ENCODE measurements around the gene MAP3K9.

The MAP3K9 gene

DNA sequence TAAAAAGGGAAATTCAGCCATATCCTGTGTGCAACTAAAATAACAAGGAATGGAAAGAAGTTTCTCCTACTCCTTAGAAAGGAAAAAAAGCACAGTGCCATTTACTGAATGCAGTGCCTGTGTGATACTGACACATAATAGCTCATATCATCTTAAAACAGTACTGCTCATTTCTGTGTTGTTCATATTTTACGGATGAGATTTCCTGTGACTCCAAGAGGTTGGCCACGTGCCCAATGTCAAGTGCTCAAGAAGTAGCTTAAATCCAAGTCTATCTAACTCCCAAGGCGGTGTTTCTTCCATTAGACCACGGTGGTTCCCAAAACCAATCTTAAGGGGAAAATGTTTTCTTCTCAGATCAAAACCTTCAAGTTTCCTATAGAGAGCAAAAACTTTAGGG is 20.0 kb downstream of the MAP3K9 start:
- no peak overlapping the region for H3K9ac ChIP-seq (ENCODE audit: low read depth in 1 of 2, low read length in 2 of 2)
- no peak overlapping the region for H3K27ac ChIP-seq (ENCODE audit: low read depth, low read length)
- no peaks in the 10 kb centered on the region for H3K4me1 ChIP-seq (ENCODE audit: control insufficient read depth in 1 of 2, insufficient read depth in 2 of 2, low read length in 2 of 2)
- no peaks in the 10 kb centered on the region for H3K9me3 ChIP-seq (ENCODE audit: control insufficient read depth in 1 of 2, low read length in 2 of 2)
- H3K27me3 ChIP-seq (ENCODE audit: control insufficient read depth in 1 of 2, insufficient read depth in 2 of 2, low read length in 2 of 2) = no peaks in the 10 kb centered on the region
- peaks cover 0 to 25% of the 10 kb centered on the region in 2 donors for H3K36me3 ChIP-seq (ENCODE audit: control insufficient read depth in 1 of 2, insufficient read depth in 2 of 2, low read length in 2 of 2)
- no peak overlapping the region for H3K4me3 ChIP-seq (ENCODE audit: low read depth in 1 of 2, low read length in 2 of 2)

DNA sequence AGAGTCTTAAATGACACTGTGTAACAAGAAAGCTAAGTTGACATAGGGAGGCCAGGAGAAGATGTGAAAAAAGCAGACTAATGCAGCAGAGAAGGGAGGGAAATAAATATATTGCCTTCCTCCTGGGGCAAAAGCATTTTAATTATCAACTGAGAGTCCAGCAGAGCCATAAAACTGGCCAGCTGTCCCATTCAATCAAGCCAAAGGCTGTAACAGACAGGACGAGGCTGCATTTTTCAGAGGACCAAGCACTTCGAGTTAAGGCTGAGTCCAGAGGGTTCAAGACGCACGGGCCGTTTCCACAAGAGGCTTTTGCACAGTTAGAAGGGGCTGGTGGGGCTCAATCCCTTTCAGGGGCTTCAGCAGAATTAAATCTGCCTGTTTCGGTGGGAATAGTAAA is 20.4 kb downstream of the MAP3K9 start:
- H3K4me1 ChIP-seq (ENCODE audit: control insufficient read depth in 1 of 2, insufficient read depth in 2 of 2, low read length in 2 of 2) = no peaks in the 10 kb centered on the region
- no peaks in the 10 kb centered on the region for H3K27me3 ChIP-seq (ENCODE audit: control insufficient read depth in 1 of 2, insufficient read depth in 2 of 2, low read length in 2 of 2)
- no peak overlapping the region for H3K27ac ChIP-seq (ENCODE audit: low read depth, low read length)
- no peak overlapping the region for H3K4me3 ChIP-seq (ENCODE audit: low read depth in 1 of 2, low read length in 2 of 2)
- H3K9me3 ChIP-seq (ENCODE audit: control insufficient read depth in 1 of 2, low read length in 2 of 2) = no peaks in the 10 kb centered on the region
- H3K36me3 ChIP-seq (ENCODE audit: control insufficient read depth in 1 of 2, insufficient read depth in 2 of 2, low read length in 2 of 2) = peaks cover 0 to 25% of the 10 kb centered on the region in 2 donors
- no peak overlapping the region for H3K9ac ChIP-seq (ENCODE audit: low read depth in 1 of 2, low read length in 2 of 2)

DNA sequence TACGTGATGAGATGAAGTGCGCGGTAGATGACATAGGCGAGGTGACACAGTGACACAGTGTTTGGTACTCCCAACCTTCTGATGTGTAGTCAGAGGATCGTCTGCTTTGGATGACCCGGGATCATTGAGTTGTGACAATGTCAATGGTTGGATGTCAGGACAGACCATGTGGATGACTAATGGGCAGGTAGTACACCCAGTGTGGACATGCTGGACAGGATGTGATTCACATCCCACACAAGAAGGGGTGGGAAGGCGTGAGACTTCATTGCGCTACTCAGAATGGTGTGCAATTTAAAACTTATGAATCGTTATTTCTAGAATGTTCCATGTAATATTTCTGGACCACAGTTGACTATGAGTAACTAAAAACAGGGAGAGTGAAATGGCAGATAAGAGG is 23.8 kb downstream of the MAP3K9 start:
- Histone ChIP-seq H3K9ac (ENCODE audit: low read depth in 1 of 2, low read length in 2 of 2) (no peak overlapping the region), H3K36me3 (ENCODE audit: control insufficient read depth in 1 of 2, insufficient read depth in 2 of 2, low read length in 2 of 2) (peaks cover 0 to 3% of the 10 kb centered on the region in 2 donors), H3K4me3 (ENCODE audit: low read depth in 1 of 2, low read length in 2 of 2) (no peak overlapping the region), H3K4me1 (ENCODE audit: control insufficient read depth in 1 of 2, insufficient read depth in 2 of 2, low read length in 2 of 2) (no peaks in the 10 kb centered on the region), H3K27me3 (ENCODE audit: control insufficient read depth in 1 of 2, insufficient read depth in 2 of 2, low read length in 2 of 2) (no peaks in the 10 kb centered on the region), H3K27ac (ENCODE audit: low read depth, low read length) (no peak overlapping the region), H3K9me3 (ENCODE audit: control insufficient read depth in 1 of 2, low read length in 2 of 2) (no peaks in the 10 kb centered on the region)

DNA sequence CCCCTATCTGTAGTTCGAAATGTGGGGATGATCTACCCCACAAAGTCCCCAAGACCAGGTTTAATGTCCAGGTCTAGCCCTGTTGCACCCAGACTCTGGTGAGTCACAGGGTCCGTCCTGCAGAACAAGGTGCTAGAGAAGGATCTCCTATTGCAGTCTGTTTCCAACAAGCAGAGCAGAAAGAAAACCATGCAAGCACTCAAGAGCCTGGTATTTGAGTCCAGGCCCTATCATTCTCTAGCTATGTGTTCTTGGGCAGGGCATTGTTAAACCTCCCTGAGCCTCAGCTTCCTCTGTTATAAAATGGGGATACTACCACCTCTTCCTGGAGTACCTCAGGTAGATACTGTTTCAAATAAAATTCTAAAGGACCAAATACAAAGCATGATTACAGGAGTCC is 24.4 kb downstream of the MAP3K9 start:
- Histone ChIP-seq H3K36me3 (ENCODE audit: control insufficient read depth in 1 of 2, insufficient read depth in 2 of 2, low read length in 2 of 2) (peaks cover 0 to 3% of the 10 kb centered on the region in 2 donors), H3K9me3 (ENCODE audit: control insufficient read depth in 1 of 2, low read length in 2 of 2) (no peaks in the 10 kb centered on the region), H3K4me1 (ENCODE audit: control insufficient read depth in 1 of 2, insufficient read depth in 2 of 2, low read length in 2 of 2) (no peaks in the 10 kb centered on the region), H3K4me3 (ENCODE audit: low read depth in 1 of 2, low read length in 2 of 2) (no peak overlapping the region), H3K27me3 (ENCODE audit: control insufficient read depth in 1 of 2, insufficient read depth in 2 of 2, low read length in 2 of 2) (no peaks in the 10 kb centered on the region), H3K27ac (ENCODE audit: low read depth, low read length) (no peak overlapping the region), H3K9ac (ENCODE audit: low read depth in 1 of 2, low read length in 2 of 2) (no peak overlapping the region)

DNA sequence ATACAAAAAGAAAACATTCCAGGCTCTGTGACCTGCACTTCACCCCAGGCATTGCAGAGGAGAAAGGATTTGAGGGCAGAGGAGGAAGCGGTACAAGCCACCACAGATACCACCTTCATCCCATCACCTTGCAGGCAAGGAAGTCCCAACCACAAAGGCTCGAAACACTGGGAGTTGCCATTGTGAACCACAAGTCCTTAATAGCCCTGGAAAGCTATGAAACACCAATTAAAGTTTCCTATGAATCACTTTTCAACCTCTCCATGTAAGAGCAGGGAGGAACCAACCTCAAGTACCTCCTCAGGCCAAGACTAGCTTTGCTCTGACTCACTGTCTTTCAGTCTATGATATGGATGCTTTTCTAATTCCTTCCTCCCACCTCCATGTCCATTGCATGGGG is 27.0 kb downstream of the MAP3K9 start:
- Histone ChIP-seq H3K36me3 (ENCODE audit: control insufficient read depth in 1 of 2, insufficient read depth in 2 of 2, low read length in 2 of 2) (peaks cover 0 to 3% of the 10 kb centered on the region in 2 donors), H3K9ac (ENCODE audit: low read depth in 1 of 2, low read length in 2 of 2) (no peak overlapping the region), H3K4me1 (ENCODE audit: control insufficient read depth in 1 of 2, insufficient read depth in 2 of 2, low read length in 2 of 2) (no peaks in the 10 kb centered on the region), H3K9me3 (ENCODE audit: control insufficient read depth in 1 of 2, low read length in 2 of 2) (no peaks in the 10 kb centered on the region), H3K27me3 (ENCODE audit: control insufficient read depth in 1 of 2, insufficient read depth in 2 of 2, low read length in 2 of 2) (no peaks in the 10 kb centered on the region), H3K4me3 (ENCODE audit: low read depth in 1 of 2, low read length in 2 of 2) (no peak overlapping the region), H3K27ac (ENCODE audit: low read depth, low read length) (no peak overlapping the region)

DNA sequence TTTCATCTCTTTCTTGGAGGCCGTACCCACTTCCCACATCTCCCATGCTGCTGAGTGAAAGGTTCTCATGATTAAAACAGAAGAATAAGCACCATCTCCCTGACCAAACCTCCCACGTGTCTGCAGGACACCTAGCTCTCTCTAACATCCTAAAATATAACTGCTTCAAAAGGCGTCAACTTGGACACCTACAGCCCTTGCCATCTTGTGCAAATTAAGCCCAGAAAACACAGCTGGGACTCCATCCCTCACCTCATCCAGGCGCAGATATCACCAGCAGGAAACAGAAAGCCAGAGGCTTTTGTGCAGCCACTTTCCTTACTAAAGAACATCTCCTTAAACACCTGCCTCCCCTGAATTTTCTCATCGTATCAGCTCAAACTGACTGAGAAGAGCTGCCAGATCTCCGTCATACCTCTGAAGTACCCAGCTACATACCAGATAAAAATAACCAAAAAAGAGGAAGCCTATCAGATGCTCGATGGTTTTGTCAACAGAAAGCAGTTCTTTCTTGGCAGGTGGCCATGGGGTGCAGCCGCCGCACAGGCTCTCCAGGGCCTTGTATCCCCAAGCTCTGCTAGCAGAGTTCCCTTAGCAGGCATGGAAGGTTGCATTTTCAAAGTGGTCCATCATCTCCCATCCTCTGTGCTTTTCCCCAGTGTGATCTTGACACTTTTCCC is 28.8 kb downstream of the MAP3K9 start:
- H3K36me3 ChIP-seq (ENCODE audit: control insufficient read depth in 1 of 2, insufficient read depth in 2 of 2, low read length in 2 of 2) = peaks cover 0 to 2% of the 10 kb centered on the region in 2 donors
- H3K9me3 ChIP-seq (ENCODE audit: control insufficient read depth in 1 of 2, low read length in 2 of 2) = no peaks in the 10 kb centered on the region
- no peak overlapping the region for H3K27ac ChIP-seq (ENCODE audit: low read depth, low read length)
- no peak overlapping the region for H3K9ac ChIP-seq (ENCODE audit: low read depth in 1 of 2, low read length in 2 of 2)
- H3K27me3 ChIP-seq (ENCODE audit: control insufficient read depth in 1 of 2, insufficient read depth in 2 of 2, low read length in 2 of 2) = no peaks in the 10 kb centered on the region
- H3K4me3 ChIP-seq (ENCODE audit: low read depth in 1 of 2, low read length in 2 of 2) = no peak overlapping the region
- no peaks in the 10 kb centered on the region for H3K4me1 ChIP-seq (ENCODE audit: control insufficient read depth in 1 of 2, insufficient read depth in 2 of 2, low read length in 2 of 2)

DNA sequence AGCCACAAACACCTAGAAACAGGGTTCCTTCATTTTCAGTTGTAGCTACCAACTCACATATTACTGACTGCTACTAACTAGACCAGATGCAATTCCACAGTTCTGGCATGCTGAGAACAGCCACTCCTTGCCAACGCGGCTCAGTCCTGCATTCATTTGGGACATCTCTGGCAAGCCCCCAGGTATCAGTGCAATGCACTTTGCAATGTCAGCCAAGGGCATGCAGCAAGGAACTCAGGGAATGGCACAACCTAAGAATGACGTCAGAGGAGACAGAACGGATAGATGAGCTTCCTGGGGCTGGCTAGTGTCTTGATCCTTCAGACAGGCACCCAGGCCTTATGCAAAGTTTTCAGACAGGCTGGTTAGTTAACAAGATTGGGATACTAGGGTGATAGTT is 29.6 kb downstream of the MAP3K9 start:
- no peaks in the 10 kb centered on the region for H3K4me1 ChIP-seq (ENCODE audit: control insufficient read depth in 1 of 2, insufficient read depth in 2 of 2, low read length in 2 of 2)
- H3K27me3 ChIP-seq (ENCODE audit: control insufficient read depth in 1 of 2, insufficient read depth in 2 of 2, low read length in 2 of 2) = no peaks in the 10 kb centered on the region
- no peak overlapping the region for H3K27ac ChIP-seq (ENCODE audit: low read depth, low read length)
- no peak overlapping the region for H3K4me3 ChIP-seq (ENCODE audit: low read depth in 1 of 2, low read length in 2 of 2)
- no peaks in the 10 kb centered on the region for H3K9me3 ChIP-seq (ENCODE audit: control insufficient read depth in 1 of 2, low read length in 2 of 2)
- no peaks in the 10 kb centered on the region for H3K36me3 ChIP-seq (ENCODE audit: control insufficient read depth in 1 of 2, insufficient read depth in 2 of 2, low read length in 2 of 2)
- H3K9ac ChIP-seq (ENCODE audit: low read depth in 1 of 2, low read length in 2 of 2) = no peak overlapping the region

DNA sequence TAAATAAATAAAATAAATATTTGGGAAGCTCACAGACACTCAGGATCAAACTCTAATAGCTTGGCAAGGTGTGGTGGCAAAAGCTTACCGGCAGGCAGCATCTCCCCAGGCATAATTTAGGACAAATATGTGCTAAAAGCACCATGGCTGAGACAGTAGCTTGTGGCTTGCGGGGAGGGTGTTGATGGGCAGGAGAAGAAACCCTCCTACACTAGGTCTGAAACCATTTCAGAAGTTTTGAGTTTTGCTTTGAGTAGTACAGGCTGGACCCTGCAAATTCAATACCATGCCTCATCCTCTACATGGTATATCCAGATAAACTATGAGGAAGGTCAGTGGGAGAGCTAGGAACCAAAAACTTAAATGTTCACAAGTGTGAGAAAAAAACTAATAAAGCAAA is 33.1 kb downstream of the MAP3K9 start:
- Histone ChIP-seq H3K9ac (ENCODE audit: low read depth in 1 of 2, low read length in 2 of 2) (no peak overlapping the region), H3K27me3 (ENCODE audit: control insufficient read depth in 1 of 2, insufficient read depth in 2 of 2, low read length in 2 of 2) (no peaks in the 10 kb centered on the region), H3K9me3 (ENCODE audit: control insufficient read depth in 1 of 2, low read length in 2 of 2) (no peaks in the 10 kb centered on the region), H3K36me3 (ENCODE audit: control insufficient read depth in 1 of 2, insufficient read depth in 2 of 2, low read length in 2 of 2) (no peaks in the 10 kb centered on the region), H3K4me3 (ENCODE audit: low read depth in 1 of 2, low read length in 2 of 2) (no peak overlapping the region), H3K4me1 (ENCODE audit: control insufficient read depth in 1 of 2, insufficient read depth in 2 of 2, low read length in 2 of 2) (no peaks in the 10 kb centered on the region), H3K27ac (ENCODE audit: low read depth, low read length) (no peak overlapping the region)

DNA sequence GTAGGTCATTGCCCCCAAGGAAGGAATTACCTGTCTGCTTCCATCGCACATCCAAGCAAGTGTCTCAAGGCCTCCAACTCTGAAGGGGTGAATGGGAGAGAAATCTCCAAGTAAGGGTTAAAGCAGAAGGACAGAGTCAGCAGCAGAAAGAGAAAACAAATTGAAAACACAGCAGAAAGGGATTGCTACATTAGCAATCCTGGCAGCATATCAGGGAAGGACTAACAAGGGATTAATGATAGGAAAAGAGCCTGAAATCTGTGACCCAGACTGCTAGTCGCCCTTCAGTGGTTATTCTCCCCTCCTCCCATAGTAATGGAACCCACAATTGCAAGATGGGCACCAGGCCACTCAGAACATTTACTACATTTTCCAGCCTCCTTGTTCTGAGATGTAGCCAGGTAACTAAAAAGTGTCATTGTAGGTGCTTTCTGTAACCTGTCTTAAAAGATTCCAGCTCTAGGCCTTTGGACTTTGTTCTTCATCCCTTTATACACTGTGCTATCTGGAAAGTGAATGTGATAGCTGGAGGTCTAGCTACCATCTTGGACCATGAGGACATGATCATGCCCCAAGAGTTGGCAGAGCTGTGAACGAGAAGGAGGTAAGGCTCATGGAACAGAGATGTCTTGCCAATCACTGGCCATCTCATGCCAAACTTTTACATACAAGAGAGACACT is 36.0 kb downstream of the MAP3K9 start:
- no peaks in the 10 kb centered on the region for H3K36me3 ChIP-seq (ENCODE audit: control insufficient read depth in 1 of 2, insufficient read depth in 2 of 2, low read length in 2 of 2)
- no peak overlapping the region for H3K27ac ChIP-seq (ENCODE audit: low read depth, low read length)

DNA sequence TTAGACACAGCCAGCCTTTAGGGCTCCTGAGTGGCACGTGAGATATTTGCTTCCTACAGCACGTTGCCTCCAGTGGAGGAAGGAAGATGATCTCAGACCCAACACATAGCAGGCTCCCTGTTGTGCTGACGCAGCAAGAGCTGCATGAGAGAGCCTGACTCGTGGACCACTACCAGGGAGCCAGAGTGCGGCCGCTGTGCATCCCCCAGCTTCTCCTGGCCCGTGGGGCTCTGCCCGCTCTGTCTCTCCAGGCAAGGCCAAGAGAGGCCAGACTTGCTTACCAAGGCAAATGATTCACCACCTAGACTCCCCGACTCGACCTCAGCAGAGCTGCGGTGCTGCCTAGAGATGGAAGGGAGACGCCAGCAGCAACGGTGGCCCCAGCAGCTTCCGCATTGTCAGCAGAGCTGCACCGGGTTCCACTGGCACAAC is 37.5 kb downstream of the MAP3K9 start:
- no peak overlapping the region for H3K9ac ChIP-seq (ENCODE audit: low read depth in 1 of 2, low read length in 2 of 2)
- no peaks in the 10 kb centered on the region for H3K27me3 ChIP-seq (ENCODE audit: control insufficient read depth in 1 of 2, insufficient read depth in 2 of 2, low read length in 2 of 2)
- no peak overlapping the region for H3K27ac ChIP-seq (ENCODE audit: low read depth, low read length)
- H3K4me1 ChIP-seq (ENCODE audit: control insufficient read depth in 1 of 2, insufficient read depth in 2 of 2, low read length in 2 of 2) = no peaks in the 10 kb centered on the region
- H3K9me3 ChIP-seq (ENCODE audit: control insufficient read depth in 1 of 2, low read length in 2 of 2) = no peaks in the 10 kb centered on the region
- no peaks in the 10 kb centered on the region for H3K36me3 ChIP-seq (ENCODE audit: control insufficient read depth in 1 of 2, insufficient read depth in 2 of 2, low read length in 2 of 2)
- no peak overlapping the region for H3K4me3 ChIP-seq (ENCODE audit: low read depth in 1 of 2, low read length in 2 of 2)

More for the DNA sequence above, 36.0 kb downstream of the MAP3K9 start:
- H3K27me3 ChIP-seq (ENCODE audit: control insufficient read depth in 1 of 2, insufficient read depth in 2 of 2, low read length in 2 of 2) = no peaks in the 10 kb centered on the region
- H3K9me3 ChIP-seq (ENCODE audit: control insufficient read depth in 1 of 2, low read length in 2 of 2) = no peaks in the 10 kb centered on the region
- H3K9ac ChIP-seq (ENCODE audit: low read depth in 1 of 2, low read length in 2 of 2) = no peak overlapping the region
- H3K4me3 ChIP-seq (ENCODE audit: low read depth in 1 of 2, low read length in 2 of 2) = no peak overlapping the region
- H3K4me1 ChIP-seq (ENCODE audit: control insufficient read depth in 1 of 2, insufficient read depth in 2 of 2, low read length in 2 of 2) = no peaks in the 10 kb centered on the region

Data from duodenal mucosa (tissue), 2 donors.